Stimulated activated CD8-positive, alpha-beta memory T cell treated with anti-CD3 and anti-CD28 coated beads, Interleukin-7, amount 100 ng/mL, for 4 hours (primary cell): ENCODE measurements around the gene RAX2.
"Not testable (repeated sequence)": the region's sequence is repeated elsewhere in the genome, so short reads cannot be mapped to it uniquely, and the experiment has no call there.

Experiments used
- DNase-seq, 2 donors: peaks; one replicate each; pipeline ENCODE4 v3.0.0-alpha.2; 2020; ENCODE audit warnings: low read depth in 2 of 2

Gene RAX2

GRCh38 chr19:3771906-3772455, at the start of gene RAX2:
Gene RAX2 (minus strand): TSS chr19:3772228. CDS start chr19:3771742, 486 bp downstream.
- DNase-seq, result no peak

GRCh38 chr19:3821156-3821555, 49.1 kb upstream of the RAX2 start:
- no peak for DNase-seq

GRCh38 chr19:3819989-3820388, 48.0 kb upstream of the RAX2 start:
- no peak for DNase-seq

- no peak for DNase-seq
These were observed 46.9 kb upstream of the RAX2 start for GRCh38 chr19:3818918-3819317.

- DNase-seq, result peak in 1 of 2 donors; percentile 27
These were observed 46.4 kb upstream of the RAX2 start for GRCh38 chr19:3818466-3818865.

GRCh38 chr19:3817761-3818160, 45.7 kb upstream of the RAX2 start:
- no peak for DNase-seq

GRCh38 chr19:3816566-3817218, 44.7 kb upstream of the RAX2 start:
- DNase-seq, result no peak

- DNase-seq, result not testable (repeated sequence)
These were observed 44.1 kb upstream of the RAX2 start for GRCh38 chr19:3816148-3816547.

- DNase-seq, result no peak
These were observed 42.6 kb upstream of the RAX2 start for GRCh38 chr19:3814648-3815047.

GRCh38 chr19:3813473-3814392, 41.7 kb upstream of the RAX2 start:
- no peak for DNase-seq

- no peak for DNase-seq
These were observed 38.8 kb upstream of the RAX2 start for GRCh38 chr19:3810708-3811355.

- DNase-seq, result no peak
These were observed 38.1 kb upstream of the RAX2 start for GRCh38 chr19:3809881-3810707.

- no peak for DNase-seq
These were observed 36.6 kb upstream of the RAX2 start for GRCh38 chr19:3808420-3809143.

GRCh38 chr19:3807574-3808354, 35.7 kb upstream of the RAX2 start:
- no peak for DNase-seq

- no peak for DNase-seq
These were observed 35.1 kb upstream of the RAX2 start for GRCh38 chr19:3807131-3807480.

- DNase-seq, result no peak
These were observed 33.8 kb upstream of the RAX2 start for GRCh38 chr19:3805859-3806258.

GRCh38 chr19:3804429-3804828, 32.4 kb upstream of the RAX2 start:
- no peak for DNase-seq

GRCh38 chr19:3803986-3804385, 32.0 kb upstream of the RAX2 start:
- no peak for DNase-seq

GRCh38 chr19:3803114-3803888, 31.3 kb upstream of the RAX2 start:
- DNase-seq, result no peak
